Measurements from ENCODE around the gene STAT4. TPM values are rescaled to one million over a fixed set of nuclear protein-coding genes. Genes with fewer than 3 reads are reported as not detected.

STAT4 gene
- total RNA-seq, 1 donor from 2014 or later = 0.46 TPM

- Histone ChIP-seq H3K27me3 (ENCODE audit: control insufficient read depth, insufficient read depth, low read length) (no peaks in the 10 kb centered on the region), H3K4me3 (ENCODE audit: low read depth, low read length) (no peak overlapping the region), H3K36me3 (ENCODE audit: control insufficient read depth, insufficient read depth, low read length) (no peaks in the 10 kb centered on the region)
- no peak for DNase-seq (ENCODE audit: low read depth)
- no peak for TF ChIP-seq CTCF (IDR thresholded peaks at IDR 0.05; ENCODE audit: insufficient read depth, low read length, poor library complexity, severe bottlenecking)
Measured at GRCh38 chr2:191149391-191149790, 1.4 kb downstream of the STAT4 start.

- no peak for DNase-seq (ENCODE audit: low read depth)
- no peak for TF ChIP-seq CTCF (IDR thresholded peaks at IDR 0.05; ENCODE audit: insufficient read depth, low read length, poor library complexity, severe bottlenecking)
- H3K36me3 ChIP-seq (ENCODE audit: control insufficient read depth, insufficient read depth, low read length) = no peaks in the 10 kb centered on the region
Measured at GRCh38 chr2:191148791-191149190, 2.0 kb downstream of the STAT4 start.

GRCh38 chr2:191148281-191148680 is 2.5 kb downstream of the STAT4 start:
- H3K27me3 ChIP-seq (ENCODE audit: control insufficient read depth, insufficient read depth, low read length) = no peaks in the 10 kb centered on the region
- no peak overlapping the region for H3K4me3 ChIP-seq (ENCODE audit: low read depth, low read length)
- TF ChIP-seq CTCF (IDR thresholded peaks at IDR 0.05; ENCODE audit: insufficient read depth, low read length, poor library complexity, severe bottlenecking) = no peak
- no peak for DNase-seq (ENCODE audit: low read depth)
- no peaks in the 10 kb centered on the region for H3K36me3 ChIP-seq (ENCODE audit: control insufficient read depth, insufficient read depth, low read length)

More at GRCh38 chr2:191148791-191149190, 2.0 kb downstream of the STAT4 start:
- H3K27me3 ChIP-seq (ENCODE audit: control insufficient read depth, insufficient read depth, low read length) = no peaks in the 10 kb centered on the region
- H3K4me3 ChIP-seq (ENCODE audit: low read depth, low read length) = no peak overlapping the region

- Histone ChIP-seq H3K36me3 (ENCODE audit: control insufficient read depth, insufficient read depth, low read length) (no peaks in the 10 kb centered on the region), H3K4me3 (ENCODE audit: low read depth, low read length) (no peak overlapping the region), H3K27me3 (ENCODE audit: control insufficient read depth, insufficient read depth, low read length) (no peaks in the 10 kb centered on the region)
- DNase-seq (ENCODE audit: low read depth) = no peak
- no peak for TF ChIP-seq CTCF (IDR thresholded peaks at IDR 0.05; ENCODE audit: insufficient read depth, low read length, poor library complexity, severe bottlenecking)
Measured at GRCh38 chr2:191145769-191146471, 4.9 kb downstream of the STAT4 start.

GRCh38 chr2:191144217-191144616 is 6.6 kb downstream of the STAT4 start:
- TF ChIP-seq CTCF (IDR thresholded peaks at IDR 0.05; ENCODE audit: insufficient read depth, low read length, poor library complexity, severe bottlenecking) = no peak
- H3K4me3 ChIP-seq (ENCODE audit: low read depth, low read length) = no peak overlapping the region
- no peaks in the 10 kb centered on the region for H3K36me3 ChIP-seq (ENCODE audit: control insufficient read depth, insufficient read depth, low read length)
- no peaks in the 10 kb centered on the region for H3K27me3 ChIP-seq (ENCODE audit: control insufficient read depth, insufficient read depth, low read length)
- no peak for DNase-seq (ENCODE audit: low read depth)

- TF ChIP-seq CTCF (IDR thresholded peaks at IDR 0.05; ENCODE audit: insufficient read depth, low read length, poor library complexity, severe bottlenecking) = no peak
- Histone ChIP-seq H3K27me3 (ENCODE audit: control insufficient read depth, insufficient read depth, low read length) (no peaks in the 10 kb centered on the region), H3K4me3 (ENCODE audit: low read depth, low read length) (no peak overlapping the region), H3K36me3 (ENCODE audit: control insufficient read depth, insufficient read depth, low read length) (no peaks in the 10 kb centered on the region)
- no peak for DNase-seq (ENCODE audit: low read depth)
Measured at GRCh38 chr2:191143791-191144190, 7.0 kb downstream of the STAT4 start.

Data from kidney epithelial cell (primary cell).